K562 (cell line): Measurements from ENCODE around the gene PXN. TPM values are rescaled to one million over a fixed set of nuclear protein-coding genes. Genes with fewer than 3 reads are reported as not detected.
A peak's percentile ranks its signal among the peaks of the same experiment; 100 is the strongest.

ENCODE experiments used
- CAMTA2 ChIP-seq: fragments of 250-450 bp; sonication (Bioruptor Pico); conservative IDR thresholded peaks from 2 replicates; pipeline ENCODE4 v1.5.1; 2022
- CEBPB ChIP-seq: fragments of 450-650 bp; IDR thresholded peaks from 2 replicates; pipeline ENCODE4 v1.6.1; 2016; ENCODE audit warnings: missing genetic modification characterization, missing compliant biosample characterization
- ELK3 ChIP-seq: fragments of 450-650 bp; formaldehyde crosslinking; IDR thresholded peaks from 2 replicates; pipeline ENCODE4 v1.4.0; 2020; ENCODE audit warnings: mild to moderate bottlenecking
- EWSR1 ChIP-seq: fragments of 450-650 bp; IDR thresholded peaks from 2 replicates; pipeline ENCODE4 v1.6.1; 2018; ENCODE audit warnings: borderline replicate concordance, mild to moderate bottlenecking, low read depth, moderate library complexity; ENCODE audit not compliant: partially characterized antibody
- PHB ChIP-seq: fragments of 250-450 bp; sonication (Bioruptor Pico); IDR thresholded peaks from 2 replicates; pipeline ENCODE4 v1.5.0; 2021
- PTRF ChIP-seq: fragments of 450-650 bp; IDR thresholded peaks from 2 replicates; pipeline ENCODE4 v1.6.1; 2016; ENCODE audit warnings: mild to moderate bottlenecking, missing genetic modification characterization, missing compliant biosample characterization
- PURB ChIP-seq: sonication (generic); formaldehyde crosslinking; IDR thresholded peaks from 2 replicates; pipeline ENCODE4 v1.9.0; 2021; ENCODE audit warnings: low read depth, mild to moderate bottlenecking, missing genetic modification reagents
- SMARCB1 ChIP-seq: IDR thresholded peaks from 2 replicates; pipeline ENCODE4 v1.6.1; 2011; ENCODE audit warnings: improper control_type of control experiment, low read depth; ENCODE audit not compliant: insufficient read length
- SNRNP70 ChIP-seq: fragments of 200-400 bp; formaldehyde crosslinking; optimal IDR thresholded peaks from 2 replicates; pipeline ENCODE3; 2017; ENCODE audit warnings: low read depth, low read length
- STAT5B ChIP-seq: fragments of 250-450 bp; sonication (Bioruptor Pico); IDR thresholded peaks from 2 replicates; pipeline ENCODE4 v1.8.0; 2021; ENCODE audit warnings: mild to moderate bottlenecking, inconsistent platforms
- ZFP1 ChIP-seq: fragments of 450-650 bp; formaldehyde crosslinking; IDR thresholded peaks from 2 replicates; pipeline ENCODE4 v1.4.0; 2020; ENCODE audit warnings: mild to moderate bottlenecking, mixed read lengths
- ZNF165 ChIP-seq: fragments of 250-450 bp; sonication (Bioruptor Pico); IDR thresholded peaks from 2 replicates; pipeline ENCODE4 v1.4.0; 2020; ENCODE audit warnings: borderline replicate concordance
- ZNF224 ChIP-seq: sonication (generic); formaldehyde crosslinking; IDR thresholded peaks from 2 replicates; pipeline ENCODE4 v1.8.0; 2022; ENCODE audit warnings: mild to moderate bottlenecking, missing genetic modification reagents
- ZNF57 ChIP-seq: fragments of 450-650 bp; formaldehyde crosslinking; IDR thresholded peaks from 2 replicates; pipeline ENCODE4 v1.4.0; 2020; ENCODE audit warnings: mild to moderate bottlenecking, moderate library complexity
- polyA plus RNA-seq, 8 experiments: library from polyadenylated mRNA; depleted of rRNA in 4 of 8; stranded (reverse) in 5 of 8; unstranded in 3 of 8; fragments of >200 nt; fragmentation: Nextera tagmentation in 2 of 8; fragmentation: Illumina TruSeq in 1 of 8; extraction: Ambion mirVana in 2 of 8; extraction: Trizol in 1 of 8; gene quantifications; 2 replicates each; pipeline versions ENCODE4 v1.2.1 to v1.2.3, GENCODE V29; 2011 to 2014; ENCODE audit warnings: inconsistent platforms in 1 of 8, missing spikeins in 1 of 8
- total RNA-seq, 7 experiments: library from RNA; depleted of rRNA in 6 of 7; stranded (reverse); fragments of >200 nt in 6 of 7; fragmentation: Illumina TruSeq in 2 of 7; extraction: Trizol in 2 of 7; gene quantifications; 2 replicates each; pipeline versions ENCODE4 v1.2.1 to v1.2.3, GENCODE V29; 2011 to 2021; ENCODE audit warnings: low replicate concordance in 1 of 7
- TF ChIP-seq, protein P1 (sequence below): fragments of 450-650 bp; formaldehyde crosslinking; IDR thresholded peaks from 2 replicates; pipeline ENCODE4 v1.4.0; 2020; ENCODE audit warnings: mild to moderate bottlenecking, moderate library complexity
- TF ChIP-seq, protein P2 (sequence below): IDR thresholded peaks from 2 replicates; pipeline ENCODE4 v1.6.1; 2011; ENCODE audit not compliant: insufficient read length; ENCODE audit errors: extremely low read depth
- TF ChIP-seq, protein P3 (sequence below): sonication (generic); formaldehyde crosslinking; IDR thresholded peaks from 2 replicates; pipeline ENCODE4 v1.8.0; 2023; ENCODE audit warnings: missing genetic modification reagents, mild to moderate bottlenecking, borderline replicate concordance
- TF ChIP-seq, protein P4 (sequence below): fragments of 200-800 bp; sonication (Bioruptor generic); IDR thresholded peaks from 2 replicates; pipeline ENCODE4 v1.6.1; 2017; ENCODE audit warnings: missing genetic modification characterization, missing compliant biosample characterization

Gene PXN
- total and polyA plus RNA-seq, 9 of the 15 experiments (the other 6 are each of a cell fraction or from before 2014, with no cell fraction given) = 4.0 to 74.1 (median 18.6) TPM

GRCh38 chr12:120265473-120266179 is at the start of gene PXN (continued):
- TF ChIP-seq, protein P1, sequence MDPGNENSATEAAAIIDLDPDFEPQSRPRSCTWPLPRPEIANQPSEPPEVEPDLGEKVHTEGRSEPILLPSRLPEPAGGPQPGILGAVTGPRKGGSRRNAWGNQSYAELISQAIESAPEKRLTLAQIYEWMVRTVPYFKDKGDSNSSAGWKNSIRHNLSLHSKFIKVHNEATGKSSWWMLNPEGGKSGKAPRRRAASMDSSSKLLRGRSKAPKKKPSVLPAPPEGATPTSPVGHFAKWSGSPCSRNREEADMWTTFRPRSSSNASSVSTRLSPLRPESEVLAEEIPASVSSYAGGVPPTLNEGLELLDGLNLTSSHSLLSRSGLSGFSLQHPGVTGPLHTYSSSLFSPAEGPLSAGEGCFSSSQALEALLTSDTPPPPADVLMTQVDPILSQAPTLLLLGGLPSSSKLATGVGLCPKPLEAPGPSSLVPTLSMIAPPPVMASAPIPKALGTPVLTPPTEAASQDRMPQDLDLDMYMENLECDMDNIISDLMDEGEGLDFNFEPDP (CRISPR knock-in tag) = no peak
- TF ChIP-seq PTRF (tag) (no peak), CEBPB (tag) (no peak), STAT5B (CRISPR knock-in tag) (no peak), EWSR1 (no peak), ELK3 (CRISPR knock-in tag) (no peak), PHB (CRISPR knock-in tag) (no peak), CAMTA2 (CRISPR knock-in tag) (no peak), SMARCB1 (no peak), ZNF57 (no peak), ZFP1 (CRISPR knock-in tag) (no peak), ZNF165 (no peak), SNRNP70 (no peak), PURB (CRISPR knock-in tag) (no peak), ZNF224 (CRISPR knock-in tag) (no peak)
- TF ChIP-seq, protein P2, sequence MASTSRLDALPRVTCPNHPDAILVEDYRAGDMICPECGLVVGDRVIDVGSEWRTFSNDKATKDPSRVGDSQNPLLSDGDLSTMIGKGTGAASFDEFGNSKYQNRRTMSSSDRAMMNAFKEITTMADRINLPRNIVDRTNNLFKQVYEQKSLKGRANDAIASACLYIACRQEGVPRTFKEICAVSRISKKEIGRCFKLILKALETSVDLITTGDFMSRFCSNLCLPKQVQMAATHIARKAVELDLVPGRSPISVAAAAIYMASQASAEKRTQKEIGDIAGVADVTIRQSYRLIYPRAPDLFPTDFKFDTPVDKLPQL = no peak
- TF ChIP-seq, protein P3, sequence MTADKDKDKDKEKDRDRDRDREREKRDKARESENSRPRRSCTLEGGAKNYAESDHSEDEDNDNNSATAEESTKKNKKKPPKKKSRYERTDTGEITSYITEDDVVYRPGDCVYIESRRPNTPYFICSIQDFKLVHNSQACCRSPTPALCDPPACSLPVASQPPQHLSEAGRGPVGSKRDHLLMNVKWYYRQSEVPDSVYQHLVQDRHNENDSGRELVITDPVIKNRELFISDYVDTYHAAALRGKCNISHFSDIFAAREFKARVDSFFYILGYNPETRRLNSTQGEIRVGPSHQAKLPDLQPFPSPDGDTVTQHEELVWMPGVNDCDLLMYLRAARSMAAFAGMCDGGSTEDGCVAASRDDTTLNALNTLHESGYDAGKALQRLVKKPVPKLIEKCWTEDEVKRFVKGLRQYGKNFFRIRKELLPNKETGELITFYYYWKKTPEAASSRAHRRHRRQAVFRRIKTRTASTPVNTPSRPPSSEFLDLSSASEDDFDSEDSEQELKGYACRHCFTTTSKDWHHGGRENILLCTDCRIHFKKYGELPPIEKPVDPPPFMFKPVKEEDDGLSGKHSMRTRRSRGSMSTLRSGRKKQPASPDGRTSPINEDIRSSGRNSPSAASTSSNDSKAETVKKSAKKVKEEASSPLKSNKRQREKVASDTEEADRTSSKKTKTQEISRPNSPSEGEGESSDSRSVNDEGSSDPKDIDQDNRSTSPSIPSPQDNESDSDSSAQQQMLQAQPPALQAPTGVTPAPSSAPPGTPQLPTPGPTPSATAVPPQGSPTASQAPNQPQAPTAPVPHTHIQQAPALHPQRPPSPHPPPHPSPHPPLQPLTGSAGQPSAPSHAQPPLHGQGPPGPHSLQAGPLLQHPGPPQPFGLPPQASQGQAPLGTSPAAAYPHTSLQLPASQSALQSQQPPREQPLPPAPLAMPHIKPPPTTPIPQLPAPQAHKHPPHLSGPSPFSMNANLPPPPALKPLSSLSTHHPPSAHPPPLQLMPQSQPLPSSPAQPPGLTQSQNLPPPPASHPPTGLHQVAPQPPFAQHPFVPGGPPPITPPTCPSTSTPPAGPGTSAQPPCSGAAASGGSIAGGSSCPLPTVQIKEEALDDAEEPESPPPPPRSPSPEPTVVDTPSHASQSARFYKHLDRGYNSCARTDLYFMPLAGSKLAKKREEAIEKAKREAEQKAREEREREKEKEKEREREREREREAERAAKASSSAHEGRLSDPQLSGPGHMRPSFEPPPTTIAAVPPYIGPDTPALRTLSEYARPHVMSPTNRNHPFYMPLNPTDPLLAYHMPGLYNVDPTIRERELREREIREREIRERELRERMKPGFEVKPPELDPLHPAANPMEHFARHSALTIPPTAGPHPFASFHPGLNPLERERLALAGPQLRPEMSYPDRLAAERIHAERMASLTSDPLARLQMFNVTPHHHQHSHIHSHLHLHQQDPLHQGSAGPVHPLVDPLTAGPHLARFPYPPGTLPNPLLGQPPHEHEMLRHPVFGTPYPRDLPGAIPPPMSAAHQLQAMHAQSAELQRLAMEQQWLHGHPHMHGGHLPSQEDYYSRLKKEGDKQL (CRISPR knock-in tag) = no peak
- TF ChIP-seq, protein P4, sequence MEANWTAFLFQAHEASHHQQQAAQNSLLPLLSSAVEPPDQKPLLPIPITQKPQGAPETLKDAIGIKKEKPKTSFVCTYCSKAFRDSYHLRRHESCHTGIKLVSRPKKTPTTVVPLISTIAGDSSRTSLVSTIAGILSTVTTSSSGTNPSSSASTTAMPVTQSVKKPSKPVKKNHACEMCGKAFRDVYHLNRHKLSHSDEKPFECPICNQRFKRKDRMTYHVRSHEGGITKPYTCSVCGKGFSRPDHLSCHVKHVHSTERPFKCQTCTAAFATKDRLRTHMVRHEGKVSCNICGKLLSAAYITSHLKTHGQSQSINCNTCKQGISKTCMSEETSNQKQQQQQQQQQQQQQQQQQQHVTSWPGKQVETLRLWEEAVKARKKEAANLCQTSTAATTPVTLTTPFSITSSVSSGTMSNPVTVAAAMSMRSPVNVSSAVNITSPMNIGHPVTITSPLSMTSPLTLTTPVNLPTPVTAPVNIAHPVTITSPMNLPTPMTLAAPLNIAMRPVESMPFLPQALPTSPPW (CRISPR knock-in tag) = peak; percentile 95
